Sigmoid colon (tissue), 7 donors: ENCODE results near the gene KIAA0232. TPM values are rescaled to one million over a fixed set of nuclear protein-coding genes. Genes with fewer than 3 reads are reported as not detected.
"Not testable (repeated sequence)": the region's sequence is repeated elsewhere in the genome, so short reads cannot be mapped to it uniquely, and the experiment has no call there.

Source experiments
- DNase-seq: peaks from one replicate; pipeline ENCODE4 v3.0.0-alpha.2; 2019
- H3K27ac ChIP-seq, 4 donors: fragments of 200-600 bp; sonication (generic); one replicate each; pipeline ENCODE4 v1.5.1; 2016 to 2019; ENCODE audit warnings: mild to moderate bottlenecking in 1 of 4
- H3K27me3 ChIP-seq, 3 donors: fragments of 200-600 bp; sonication (generic); one replicate each; pipeline ENCODE4 v1.5.1; 2019; ENCODE audit warnings: mild to moderate bottlenecking in 1 of 3
- H3K36me3 ChIP-seq, 4 donors: fragments of 200-600 bp; sonication (generic); one replicate each; pipeline ENCODE4 v1.5.1; 2016 to 2019
- H3K4me1 ChIP-seq, 4 donors: fragments of 200-600 bp; sonication (generic); one replicate each; pipeline ENCODE4 v1.5.1; 2017 to 2019
- H3K4me3 ChIP-seq, 4 donors: fragments of 200-600 bp; sonication (generic); one replicate each; pipeline ENCODE4 v1.5.1; 2017 to 2019; ENCODE audit warnings: mild to moderate bottlenecking in 2 of 4, moderate library complexity in 1 of 4
- H3K9me3 ChIP-seq, 4 donors: fragments of 200-600 bp in 3 of 4; sonication (generic) in 3 of 4; one replicate each; pipeline versions ENCODE4 v1.5.1 to v1.6.1; 2013 to 2019
- CTCF ChIP-seq, 4 experiments: fragments of 450-650 bp in 3 of 4; fragments of 200-600 bp in 1 of 4; IDR thresholded peaks; one replicate each; pipeline ENCODE4 v1.5.1; 2016 to 2019; ENCODE audit warnings: antibody characterized with exemption in 4 of 4, mild to moderate bottlenecking in 3 of 4, moderate library complexity in 2 of 4
- EP300 ChIP-seq, 4 donors: sonication (generic); formaldehyde crosslinking; IDR thresholded peaks; one replicate each; pipeline ENCODE4 v1.6.1; 2017; ENCODE audit warnings: antibody characterized with exemption in 4 of 4
- POLR2A ChIP-seq, 2 donors: fragments of 450-650 bp; IDR thresholded peaks; one replicate each; pipeline ENCODE4 v1.6.1; 2016; ENCODE audit warnings: antibody characterized with exemption in 2 of 2, mild to moderate bottlenecking in 2 of 2, moderate library complexity in 2 of 2
- POLR2AphosphoS5 ChIP-seq, 4 donors: sonication (generic); formaldehyde crosslinking; IDR thresholded peaks; one replicate each; pipeline ENCODE4 v1.6.1; 2017; ENCODE audit warnings: antibody characterized with exemption in 4 of 4
- WGBS, 2 donors: extraction: QIAGEN DNeasy Blood & Tissue Kit; methylation state at CpG; one replicate each; pipeline ENCODE4 v1.1.7; 2013; 5-methylcytosine and 5-hydroxymethylcytosine counted together
- intact Hi-C: fragments of 100-400 bp; cut with DNase I; formaldehyde crosslinking; loops from one replicate; pipeline ENCODE4 v1.15.1; 2023
- polyA plus RNA-seq, 3 donors: library from polyadenylated mRNA; stranded (reverse); fragments of 200-250 nt; gene quantifications; one replicate each; pipeline ENCODE4 v1.2.3, GENCODE V29; 2013
- total RNA-seq, 4 donors: library from RNA; depleted of rRNA; stranded (reverse); fragments of >200 nt; gene quantifications; one replicate each; pipeline ENCODE4 v1.1.0, GENCODE V29; 2016
- donor health status: healthy with polysubstance abuse.
- donor health status: Bipolar disorder and iron deficiency.
- donor health status: healthy.

KIAA0232 gene
- total and polyA plus RNA-seq, 7 donors = 7.8 to 67.9 (median 23.8) TPM

- intact Hi-C loops, H3K9me3 ChIP-seq, H3K4me3 ChIP-seq, H3K27me3 ChIP-seq, H3K36me3 ChIP-seq: not testable (repeated sequence)
- DNase-seq = peak; percentile 26
- H3K27ac ChIP-seq = peak overlapping the region in 2 of 4 donors; percentile 6 to 96
- WGBS, 2 donors = 83 to 86% methylated on average over 10 of the region's 10 CpGs
- peak in 1 of 4 experiments; percentile 12 for TF ChIP-seq CTCF (IDR thresholded peaks at IDR 0.05)
- peaks cover 0 to 40% (median 36%) of the 10 kb centered on the region in 4 donors for H3K4me1 ChIP-seq
Observed at GRCh38 chr4:6911917-6912316, 129.4 kb downstream of the KIAA0232 start.

- Histone ChIP-seq H3K27ac (peak overlapping the region in 1 of 4 donors; percentile 32), H3K27me3 (no peaks in the 10 kb centered on the region), H3K4me3 (no peak overlapping the region), H3K9me3 (no peaks in the 10 kb centered on the region), H3K36me3 (no peaks in the 10 kb centered on the region), H3K4me1 (peaks cover 0 to 45% (median 41%) of the 10 kb centered on the region in 4 donors)
- intact Hi-C loops = no loop called here
- TF ChIP-seq POLR2AphosphoS5 (IDR thresholded peaks at IDR 0.05) (no peak), POLR2A (IDR thresholded peaks at IDR 0.05) (no peak), EP300 (IDR thresholded peaks at IDR 0.05) (no peak), CTCF (IDR thresholded peaks at IDR 0.05) (no peak)
- DNase-seq = peak; percentile 61
- 68 to 79% methylated on average over 4 of the region's 4 CpGs for WGBS, 2 donors
Observed at GRCh38 chr4:6912441-6912840, 129.9 kb downstream of the KIAA0232 start.

GRCh38 chr4:6913350-6913905 is 130.9 kb downstream of the KIAA0232 start:
- no peaks in the 10 kb centered on the region for H3K36me3 ChIP-seq
- H3K4me3 ChIP-seq = no peak overlapping the region
- TF ChIP-seq POLR2AphosphoS5 (IDR thresholded peaks at IDR 0.05) = no peak
- no peak for TF ChIP-seq POLR2A (IDR thresholded peaks at IDR 0.05)
- no peak for TF ChIP-seq CTCF (IDR thresholded peaks at IDR 0.05)
- TF ChIP-seq EP300 (IDR thresholded peaks at IDR 0.05) = no peak
- intact Hi-C loops = no loop called here
- no peaks in the 10 kb centered on the region for H3K27me3 ChIP-seq
- 91 to 92% methylated on average over 6 of the region's 6 CpGs for WGBS, 2 donors
- no peaks in the 10 kb centered on the region for H3K9me3 ChIP-seq
- H3K4me1 ChIP-seq = peaks cover 0 to 44% (median 43%) of the 10 kb centered on the region in 4 donors
- DNase-seq = peak; percentile 14
- no peak overlapping the region for H3K27ac ChIP-seq

GRCh38 chr4:6914448-6914847 is 131.9 kb downstream of the KIAA0232 start:
- no peak for TF ChIP-seq POLR2AphosphoS5 (IDR thresholded peaks at IDR 0.05)
- TF ChIP-seq CTCF (IDR thresholded peaks at IDR 0.05) = no peak
- no peak for TF ChIP-seq EP300 (IDR thresholded peaks at IDR 0.05)
- TF ChIP-seq POLR2A (IDR thresholded peaks at IDR 0.05) = no peak
- H3K9me3 ChIP-seq = no peaks in the 10 kb centered on the region
- H3K4me3 ChIP-seq = no peak overlapping the region
- H3K4me1 ChIP-seq = peaks cover 0 to 40% (median 39%) of the 10 kb centered on the region in 4 donors
- H3K27ac ChIP-seq = no peak overlapping the region
- peak; percentile 28 for DNase-seq
- intact Hi-C loops = no loop called here
- H3K27me3 ChIP-seq = no peaks in the 10 kb centered on the region
- no peaks in the 10 kb centered on the region for H3K36me3 ChIP-seq
- 89 to 95% methylated on average over 9 of the region's 9 CpGs for WGBS, 2 donors
